Measurements from ENCODE around the gene LAMP2.

DNA sequence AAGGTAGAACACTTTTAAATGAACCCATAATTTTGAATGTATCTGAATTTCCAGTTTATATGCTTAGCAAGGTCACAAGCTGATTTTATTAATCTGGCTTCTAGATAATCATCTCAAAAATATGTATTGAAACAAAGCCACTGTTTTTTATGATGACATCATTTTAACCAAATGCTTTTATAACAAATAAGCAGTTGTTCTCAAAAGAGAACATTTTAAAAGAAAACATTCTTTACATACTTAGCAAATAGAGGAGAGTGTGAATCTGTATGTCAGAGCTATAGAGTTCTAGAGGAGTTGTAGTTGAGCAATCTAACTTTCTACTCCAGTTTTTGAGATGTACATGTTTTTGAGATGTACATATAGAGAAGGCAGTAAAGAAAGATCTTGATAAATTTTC is 42.5 kb downstream of the LAMP2 start:
- TF ChIP-seq, protein P1, sequence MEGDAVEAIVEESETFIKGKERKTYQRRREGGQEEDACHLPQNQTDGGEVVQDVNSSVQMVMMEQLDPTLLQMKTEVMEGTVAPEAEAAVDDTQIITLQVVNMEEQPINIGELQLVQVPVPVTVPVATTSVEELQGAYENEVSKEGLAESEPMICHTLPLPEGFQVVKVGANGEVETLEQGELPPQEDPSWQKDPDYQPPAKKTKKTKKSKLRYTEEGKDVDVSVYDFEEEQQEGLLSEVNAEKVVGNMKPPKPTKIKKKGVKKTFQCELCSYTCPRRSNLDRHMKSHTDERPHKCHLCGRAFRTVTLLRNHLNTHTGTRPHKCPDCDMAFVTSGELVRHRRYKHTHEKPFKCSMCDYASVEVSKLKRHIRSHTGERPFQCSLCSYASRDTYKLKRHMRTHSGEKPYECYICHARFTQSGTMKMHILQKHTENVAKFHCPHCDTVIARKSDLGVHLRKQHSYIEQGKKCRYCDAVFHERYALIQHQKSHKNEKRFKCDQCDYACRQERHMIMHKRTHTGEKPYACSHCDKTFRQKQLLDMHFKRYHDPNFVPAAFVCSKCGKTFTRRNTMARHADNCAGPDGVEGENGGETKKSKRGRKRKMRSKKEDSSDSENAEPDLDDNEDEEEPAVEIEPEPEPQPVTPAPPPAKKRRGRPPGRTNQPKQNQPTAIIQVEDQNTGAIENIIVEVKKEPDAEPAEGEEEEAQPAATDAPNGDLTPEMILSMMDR (conservative IDR thresholded peaks at IDR 0.05) = no peak
- no peak for TF ChIP-seq EZH2 (IDR thresholded peaks at IDR 0.05; ENCODE audit: low read depth)

Measured in PC-9 (cell line).